Measurements from ENCODE around the gene DPCD.
"Not testable (repeated sequence)": the region's sequence is repeated elsewhere in the genome, so short reads cannot be mapped to it uniquely, and the experiment has no call there.

DPCD gene

GRCh38 chr10:101631821-101632475 is 43.8 kb downstream of the DPCD start:
- Mint-ChIP-seq H3K27ac (no peak overlapping the region), H3K27me3 (no peaks in the 10 kb centered on the region), H3K4me3 (no peak overlapping the region), H3K9me3 (no peaks in the 10 kb centered on the region), H3K4me1 (no peaks in the 10 kb centered on the region), H3K36me3 (peaks cover 15% of the 10 kb centered on the region)
- CTCF ChIA-PET, result no interaction called here
- DNase-seq, result no peak

GRCh38 chr10:101633510-101633909 is 45.4 kb downstream of the DPCD start:
- H3K4me1 Mint-ChIP-seq, H3K27me3 Mint-ChIP-seq, DNase-seq, H3K9me3 Mint-ChIP-seq, H3K27ac Mint-ChIP-seq, H3K4me3 Mint-ChIP-seq, CTCF ChIA-PET: not testable (repeated sequence)
- H3K36me3 Mint-ChIP-seq, result peaks cover 21% of the 10 kb centered on the region

- H3K9me3 Mint-ChIP-seq, result no peaks in the 10 kb centered on the region
- H3K36me3 Mint-ChIP-seq, result peaks cover 29% of the 10 kb centered on the region
- H3K4me3 Mint-ChIP-seq, result no peak overlapping the region
- CTCF ChIA-PET, result interaction anchor here (1.3 kb wide), 1 partner anchor 31 kb away, joined by 3 read pairs; no protein-coding TSS in a partner anchor
- no peaks in the 10 kb centered on the region for H3K4me1 Mint-ChIP-seq
- no peaks in the 10 kb centered on the region for H3K27me3 Mint-ChIP-seq
- H3K27ac Mint-ChIP-seq, result no peak overlapping the region
- DNase-seq, result no peak
These were observed 51.2 kb downstream of the DPCD start for GRCh38 chr10:101639141-101639900.

- Mint-ChIP-seq H3K9me3 (no peaks in the 10 kb centered on the region), H3K36me3 (peaks cover 26% of the 10 kb centered on the region), H3K4me3 (no peak overlapping the region), H3K27me3 (no peaks in the 10 kb centered on the region), H3K27ac (no peak overlapping the region), H3K4me1 (no peaks in the 10 kb centered on the region)
- DNase-seq, result no peak
- CTCF ChIA-PET, result no interaction called here
These were observed 55.4 kb downstream of the DPCD start for GRCh38 chr10:101643546-101643945.

GRCh38 chr10:101644002-101644401 is 55.9 kb downstream of the DPCD start:
- H3K4me1 Mint-ChIP-seq, result no peaks in the 10 kb centered on the region
- no peak overlapping the region for H3K27ac Mint-ChIP-seq
- H3K9me3 Mint-ChIP-seq, result no peaks in the 10 kb centered on the region
- DNase-seq, result no peak
- CTCF ChIA-PET, result interaction anchor here (0.6 to 0.7 kb wide), 2 partner anchors 13 to 486 kb away, joined by 3 read pairs; no protein-coding TSS in a partner anchor
- no peak overlapping the region for H3K4me3 Mint-ChIP-seq
- peaks cover 28% of the 10 kb centered on the region for H3K36me3 Mint-ChIP-seq
- no peaks in the 10 kb centered on the region for H3K27me3 Mint-ChIP-seq

- CTCF ChIA-PET, result no interaction called here
- Mint-ChIP-seq H3K9me3 (no peaks in the 10 kb centered on the region), H3K4me1 (no peaks in the 10 kb centered on the region), H3K27ac (no peak overlapping the region), H3K36me3 (peaks cover 23% of the 10 kb centered on the region), H3K4me3 (no peak overlapping the region), H3K27me3 (no peaks in the 10 kb centered on the region)
- no peak for DNase-seq
These were observed 57.5 kb downstream of the DPCD start for GRCh38 chr10:101645659-101646058.

GRCh38 chr10:101646364-101646763 is 58.2 kb downstream of the DPCD start:
- Mint-ChIP-seq H3K36me3 (peaks cover 22% of the 10 kb centered on the region), H3K4me1 (no peaks in the 10 kb centered on the region), H3K27me3 (no peaks in the 10 kb centered on the region), H3K27ac (no peak overlapping the region), H3K4me3 (no peak overlapping the region), H3K9me3 (no peaks in the 10 kb centered on the region)
- CTCF ChIA-PET, result no interaction called here
- DNase-seq, result no peak

GRCh38 chr10:101647255-101647654 is 59.1 kb downstream of the DPCD start:
- Mint-ChIP-seq H3K27me3 (no peaks in the 10 kb centered on the region), H3K27ac (peak overlapping the region; percentile 58), H3K4me3 (no peak overlapping the region), H3K4me1 (no peaks in the 10 kb centered on the region), H3K36me3 (peaks cover 21% of the 10 kb centered on the region), H3K9me3 (no peaks in the 10 kb centered on the region)
- CTCF ChIA-PET, result no interaction called here
- DNase-seq, result no peak

GRCh38 chr10:101649525-101650085 is 61.5 kb downstream of the DPCD start:
- CTCF ChIA-PET, result no interaction called here
- H3K36me3 Mint-ChIP-seq, result peaks cover 17% of the 10 kb centered on the region
- no peak overlapping the region for H3K4me3 Mint-ChIP-seq
- no peak for DNase-seq
- no peaks in the 10 kb centered on the region for H3K9me3 Mint-ChIP-seq
- no peaks in the 10 kb centered on the region for H3K4me1 Mint-ChIP-seq
- H3K27me3 Mint-ChIP-seq, result no peaks in the 10 kb centered on the region
- H3K27ac Mint-ChIP-seq, result no peak overlapping the region

GRCh38 chr10:101650863-101651262 is 62.7 kb downstream of the DPCD start:
- H3K27me3 Mint-ChIP-seq, result no peaks in the 10 kb centered on the region
- CTCF ChIA-PET, result no interaction called here
- DNase-seq, result no peak
- no peaks in the 10 kb centered on the region for H3K9me3 Mint-ChIP-seq
- H3K36me3 Mint-ChIP-seq, result peaks cover 19% of the 10 kb centered on the region
- H3K27ac Mint-ChIP-seq, result no peak overlapping the region
- H3K4me3 Mint-ChIP-seq, result no peak overlapping the region
- no peaks in the 10 kb centered on the region for H3K4me1 Mint-ChIP-seq

GRCh38 chr10:101651336-101651735 is 63.2 kb downstream of the DPCD start:
- DNase-seq, result no peak
- Mint-ChIP-seq H3K4me1 (no peaks in the 10 kb centered on the region), H3K4me3 (no peak overlapping the region), H3K27me3 (no peaks in the 10 kb centered on the region), H3K36me3 (peaks cover 20% of the 10 kb centered on the region), H3K9me3 (no peaks in the 10 kb centered on the region), H3K27ac (no peak overlapping the region)
- CTCF ChIA-PET, result no interaction called here

- no peak for DNase-seq
- no peak overlapping the region for H3K27ac Mint-ChIP-seq
- no peaks in the 10 kb centered on the region for H3K4me1 Mint-ChIP-seq
- H3K27me3 Mint-ChIP-seq, result no peaks in the 10 kb centered on the region
- H3K4me3 Mint-ChIP-seq, result no peak overlapping the region
- CTCF ChIA-PET, result no interaction called here
- peaks cover 26% of the 10 kb centered on the region for H3K36me3 Mint-ChIP-seq
- H3K9me3 Mint-ChIP-seq, result no peaks in the 10 kb centered on the region
These were observed 65.4 kb downstream of the DPCD start for GRCh38 chr10:101653536-101653935.

- H3K4me3 Mint-ChIP-seq, result no peak overlapping the region
- H3K9me3 Mint-ChIP-seq, result no peaks in the 10 kb centered on the region
- H3K36me3 Mint-ChIP-seq, result peaks cover 23% of the 10 kb centered on the region
- H3K4me1 Mint-ChIP-seq, result no peaks in the 10 kb centered on the region
- CTCF ChIA-PET, result no interaction called here
- H3K27me3 Mint-ChIP-seq, result no peaks in the 10 kb centered on the region
- no peak overlapping the region for H3K27ac Mint-ChIP-seq
- DNase-seq, result no peak
These were observed 67.4 kb downstream of the DPCD start for GRCh38 chr10:101655570-101655969.

GRCh38 chr10:101656890-101657289 is 68.8 kb downstream of the DPCD start:
- Mint-ChIP-seq H3K9me3 (no peaks in the 10 kb centered on the region), H3K36me3 (peaks cover 29% of the 10 kb centered on the region), H3K4me1 (no peaks in the 10 kb centered on the region), H3K27me3 (no peaks in the 10 kb centered on the region), H3K27ac (no peak overlapping the region), H3K4me3 (no peak overlapping the region)
- no peak for DNase-seq
- CTCF ChIA-PET, result interaction anchor here (0.9 to 1.3 kb wide), 2 partner anchors 9 to 13 kb away, joined by 3 read pairs; no protein-coding TSS in a partner anchor

GRCh38 chr10:101658975-101659374 is 70.9 kb downstream of the DPCD start:
- Mint-ChIP-seq H3K4me3 (no peak overlapping the region), H3K4me1 (no peaks in the 10 kb centered on the region), H3K9me3 (no peaks in the 10 kb centered on the region), H3K27me3 (no peaks in the 10 kb centered on the region), H3K36me3 (peaks cover 43% of the 10 kb centered on the region), H3K27ac (no peak overlapping the region)
- DNase-seq, result no peak
- CTCF ChIA-PET, result no interaction called here
